Right ventricle myocardium superior (tissue), 1 donor: ENCODE data around the gene PLK5. TPM values are rescaled to one million over a fixed set of nuclear protein-coding genes. Genes with fewer than 3 reads are reported as not detected.

Experiments used
- ATAC-seq: fragments of 200-7000 bp; cut with Tn5 transposase; one replicate; pipeline ENCODE4 v1.9.1; 2020; ENCODE audit warnings: mild to moderate bottlenecking; ENCODE audit not compliant: poor library complexity
- DNase-seq: peaks from one replicate; pipeline ENCODE4 v3.0.0-alpha.2; 2020
- intact Hi-C: fragments of 100-400 bp; cut with DNase I; formaldehyde crosslinking; loops from one replicate; pipeline ENCODE4 v1.11.2; 2022
- total RNA-seq: library from RNA; stranded (reverse); fragmentation: NEBNext Ultra II Directional; extraction: Animal tissue kit (Norgen Biotek cat#: 25700); gene quantifications from one replicate; pipeline ENCODE4 v1.2.1, GENCODE V29; 2021
- donor health status: DM: no; HTN: yes; CAD: no; lungs with severe emphysema.

The PLK5 gene
- total RNA-seq, 1 donor from 2014 or later, result not detected

DNA sequence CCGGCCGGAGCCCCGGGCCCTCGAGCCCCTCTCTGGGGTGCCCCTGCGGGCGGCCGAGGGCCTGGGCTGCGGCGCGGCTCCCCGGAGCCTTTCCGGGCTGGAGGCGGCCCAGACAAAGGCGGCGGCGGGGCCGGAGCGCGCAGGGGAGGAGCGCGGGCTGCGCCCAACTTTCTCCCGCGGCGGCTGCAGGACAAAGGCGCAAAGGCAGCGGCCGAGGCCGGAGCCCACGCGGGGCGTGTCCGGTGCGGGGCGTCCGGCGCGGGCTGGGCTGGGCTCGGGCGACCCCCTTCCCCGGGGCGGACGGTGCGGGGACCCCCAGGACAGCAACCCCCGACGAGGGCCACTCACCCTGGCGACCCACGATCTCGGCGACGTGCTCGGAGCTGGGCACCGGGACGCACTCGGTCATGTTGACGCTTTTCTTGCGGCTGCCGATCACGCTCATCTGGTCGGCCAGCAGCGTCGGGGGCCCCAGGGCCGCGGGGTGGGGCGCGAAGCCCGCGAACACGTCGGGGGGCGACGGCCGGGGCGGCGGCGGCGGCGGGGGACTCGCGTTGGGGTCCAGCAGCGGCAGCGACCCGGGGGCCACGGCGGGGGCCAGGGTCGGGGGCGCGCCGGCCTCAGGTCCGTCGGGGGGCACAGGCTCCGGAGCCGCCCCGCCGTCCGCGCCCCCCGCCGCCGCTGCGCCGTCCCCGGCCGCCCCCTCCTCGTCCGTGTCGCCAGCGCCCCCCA is 43.4 kb downstream of the PLK5 start:
- intact Hi-C loops, result no loop called here
- peak; percentile 42 for ATAC-seq
- peak; percentile 64 for DNase-seq

DNA sequence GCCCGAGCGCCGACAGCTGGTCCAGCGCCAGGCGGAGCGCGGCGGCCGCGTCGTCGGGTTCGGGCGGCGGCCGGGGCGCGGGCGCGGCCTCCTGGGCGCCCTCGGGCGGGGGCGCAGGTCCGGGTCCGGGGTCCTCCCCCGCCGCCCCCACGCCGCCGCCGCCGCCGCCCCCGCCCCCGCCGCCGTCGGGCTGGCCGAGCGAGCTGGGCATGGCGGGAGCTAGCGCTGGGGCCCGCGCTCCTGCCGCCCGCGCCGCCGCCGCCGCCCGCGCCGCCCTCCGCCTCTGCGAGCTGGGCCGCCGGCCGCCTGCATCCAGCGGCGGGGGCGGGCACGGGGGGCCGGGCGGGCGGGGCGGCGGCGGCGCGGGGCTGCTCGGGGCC is 44.0 kb downstream of the PLK5 start:
- intact Hi-C loops, result no loop called here
- DNase-seq (no peak), ATAC-seq (no peak)

DNA sequence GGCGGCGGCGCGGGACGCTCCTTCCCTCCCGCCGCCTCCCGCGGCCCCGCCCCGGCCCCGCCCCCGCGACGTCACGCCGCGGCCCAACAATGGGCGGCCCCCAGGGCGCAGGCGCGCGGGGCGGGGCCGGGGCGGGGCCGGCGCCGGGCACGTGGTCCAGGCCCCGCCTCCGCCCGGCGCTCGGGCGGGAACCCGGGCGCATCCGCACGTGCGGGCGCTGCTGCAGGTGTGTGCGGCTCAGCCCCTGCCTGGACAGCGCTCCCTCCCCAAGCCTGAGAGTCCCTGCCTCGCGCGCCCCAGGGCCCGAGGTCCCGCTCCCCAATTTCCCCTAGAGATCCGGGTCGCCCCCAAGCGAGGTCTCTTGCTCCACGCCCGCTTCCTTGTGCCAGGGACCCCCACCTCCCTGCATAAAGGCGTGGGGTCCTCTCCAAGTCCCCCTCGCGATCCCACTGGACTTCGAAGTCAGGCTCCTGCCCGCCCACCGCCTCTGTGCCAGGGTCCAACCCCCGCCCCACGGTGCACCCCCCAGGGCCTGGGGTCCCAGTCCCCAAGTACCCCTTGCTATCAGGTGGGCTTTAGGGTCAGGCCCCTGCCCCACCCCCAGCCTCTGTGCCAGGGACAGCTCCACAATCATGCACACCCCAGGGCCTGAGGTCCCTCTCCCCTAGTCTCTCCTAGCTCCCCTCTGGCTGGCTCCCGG is 44.6 kb downstream of the PLK5 start, which contains the start of gene MEX3D:
TSS of gene MEX3D (minus strand) at position 6 of the 700 bp plus-strand sequence. CDS start 267 bp downstream, outside the sequence.
- ATAC-seq (peak; percentile 89), DNase-seq (peak; percentile 86)
- intact Hi-C loops, result no loop called here

DNA sequence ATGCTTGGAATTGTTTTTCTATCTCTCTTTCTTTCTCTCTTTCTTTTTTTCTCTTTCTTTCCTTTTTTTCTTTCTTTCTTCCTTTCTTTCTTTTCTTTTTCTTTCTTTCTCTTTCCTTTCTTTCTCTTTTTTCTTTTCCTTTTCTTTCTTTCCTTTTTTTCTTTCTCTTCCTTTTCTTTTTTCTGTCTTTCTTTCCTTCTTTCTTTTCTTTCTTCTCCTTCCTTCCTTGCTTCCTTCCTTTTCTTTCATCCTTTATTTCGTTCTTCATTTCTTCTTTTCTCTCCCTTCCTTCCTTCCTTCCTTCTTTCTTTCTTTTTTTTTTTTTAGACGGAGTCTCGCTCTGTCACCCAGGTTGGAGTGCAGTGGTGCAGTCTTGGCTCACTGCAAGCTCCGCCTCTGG is 46.1 kb downstream of the PLK5 start:
- DNase-seq (no peak), ATAC-seq (no peak)
- intact Hi-C loops, result no loop called here

DNA sequence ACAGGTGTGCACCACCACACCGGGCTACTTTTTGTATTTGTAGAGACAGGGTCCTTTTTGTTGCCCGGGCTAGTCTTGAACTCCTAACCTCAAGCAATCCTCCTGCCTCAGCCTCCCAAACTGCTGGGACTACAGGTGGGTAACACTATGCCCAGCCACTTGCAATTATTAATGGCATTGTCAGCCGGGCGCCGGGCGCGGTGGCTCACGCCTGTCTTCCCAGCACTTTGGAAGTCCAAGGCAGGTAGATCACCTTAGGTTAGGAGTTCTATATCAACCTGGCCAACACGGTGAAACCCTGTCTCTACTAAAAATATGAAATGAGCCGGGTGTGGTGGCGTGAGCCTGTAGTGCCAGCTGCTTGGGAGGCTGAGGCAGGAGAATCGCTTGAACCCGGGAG is 47.0 kb downstream of the PLK5 start:
- no peak for ATAC-seq
- intact Hi-C loops, result no loop called here

DNA sequence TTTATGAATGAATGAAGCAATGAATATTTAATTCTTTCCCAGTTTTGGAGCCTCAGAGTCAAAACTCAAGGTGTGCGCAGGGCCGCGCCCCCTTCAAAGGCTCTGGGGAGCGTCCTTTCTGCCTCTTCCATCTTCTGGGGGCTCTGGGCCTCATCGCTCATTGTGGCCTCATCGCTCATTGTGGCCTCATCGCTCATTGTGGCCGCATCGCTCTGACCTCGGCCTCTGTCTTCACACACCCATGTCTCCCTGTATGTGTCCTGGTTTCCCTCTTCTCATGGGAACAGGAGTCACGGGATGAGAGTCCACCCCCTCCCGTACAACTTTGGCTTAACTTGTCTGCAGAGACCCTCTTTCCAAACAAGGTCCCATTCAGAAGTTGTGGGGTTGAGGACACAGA is 47.5 kb downstream of the PLK5 start:
- ATAC-seq (no peak), DNase-seq (no peak)
- intact Hi-C loops, result no loop called here

More for the DNA sequence above, 47.0 kb downstream of the PLK5 start:
- DNase-seq, result no peak

DNA sequence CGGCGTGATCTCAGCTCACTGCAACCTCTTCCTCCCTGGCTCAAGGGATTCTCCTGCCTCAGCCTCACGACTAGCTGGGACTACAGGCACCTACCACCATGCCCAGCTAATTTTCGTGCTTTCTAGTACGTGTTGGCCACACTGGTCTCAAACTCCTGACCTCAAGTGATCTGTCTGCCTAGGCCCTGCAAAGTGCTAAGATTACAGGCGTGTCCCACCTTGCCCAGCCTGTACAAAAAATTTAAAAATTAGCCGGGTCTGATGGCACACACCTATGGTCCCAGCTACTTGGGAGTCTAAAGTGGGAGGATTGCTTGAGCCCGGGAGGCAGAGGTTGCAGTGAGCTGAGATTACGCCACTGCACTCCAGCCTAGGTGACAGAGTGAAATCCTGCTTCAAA is 48.9 kb downstream of the PLK5 start:
- ATAC-seq (no peak), DNase-seq (no peak)
- intact Hi-C loops, result no loop called here

DNA sequence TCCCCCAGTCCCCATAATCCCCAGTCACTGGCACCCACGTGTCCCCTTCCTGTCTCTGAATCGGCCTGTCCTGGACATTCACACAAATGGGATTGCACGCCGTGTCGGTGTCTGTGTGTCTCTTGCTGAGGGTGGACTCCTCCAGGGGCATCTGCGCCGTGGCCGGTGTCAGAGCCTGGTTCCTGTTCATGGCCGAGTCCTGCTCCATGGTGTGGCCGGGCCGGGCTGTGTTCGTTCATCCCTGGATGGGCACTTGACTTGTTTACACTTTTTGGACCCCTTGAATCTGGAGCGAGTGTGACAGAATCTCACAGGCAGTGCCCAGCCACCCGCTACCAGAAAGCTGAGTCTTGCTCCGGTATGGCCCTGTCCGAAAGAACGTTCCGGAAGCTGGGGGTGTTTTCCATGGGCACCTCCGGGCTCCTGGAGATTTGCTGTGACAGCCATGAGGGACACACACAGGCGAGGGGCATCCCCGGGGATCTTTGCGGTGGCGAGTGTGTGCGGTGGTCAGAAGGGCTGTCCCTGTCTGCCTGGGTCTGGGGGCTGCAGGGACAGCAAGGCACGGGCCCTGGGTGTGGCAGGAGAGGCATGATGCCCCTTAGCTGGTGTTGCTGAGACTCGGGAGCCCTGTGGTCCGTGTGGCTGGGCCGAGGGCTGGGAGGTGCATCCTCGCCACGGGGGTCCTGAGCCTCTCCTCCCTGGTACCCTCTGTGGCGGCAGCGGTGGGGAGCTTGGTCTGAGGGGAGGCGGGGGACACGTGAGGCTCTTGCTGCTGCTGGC is 50.7 kb downstream of the PLK5 start:
- DNase-seq (no peak), ATAC-seq (no peak)
- intact Hi-C loops, result no loop called here

DNA sequence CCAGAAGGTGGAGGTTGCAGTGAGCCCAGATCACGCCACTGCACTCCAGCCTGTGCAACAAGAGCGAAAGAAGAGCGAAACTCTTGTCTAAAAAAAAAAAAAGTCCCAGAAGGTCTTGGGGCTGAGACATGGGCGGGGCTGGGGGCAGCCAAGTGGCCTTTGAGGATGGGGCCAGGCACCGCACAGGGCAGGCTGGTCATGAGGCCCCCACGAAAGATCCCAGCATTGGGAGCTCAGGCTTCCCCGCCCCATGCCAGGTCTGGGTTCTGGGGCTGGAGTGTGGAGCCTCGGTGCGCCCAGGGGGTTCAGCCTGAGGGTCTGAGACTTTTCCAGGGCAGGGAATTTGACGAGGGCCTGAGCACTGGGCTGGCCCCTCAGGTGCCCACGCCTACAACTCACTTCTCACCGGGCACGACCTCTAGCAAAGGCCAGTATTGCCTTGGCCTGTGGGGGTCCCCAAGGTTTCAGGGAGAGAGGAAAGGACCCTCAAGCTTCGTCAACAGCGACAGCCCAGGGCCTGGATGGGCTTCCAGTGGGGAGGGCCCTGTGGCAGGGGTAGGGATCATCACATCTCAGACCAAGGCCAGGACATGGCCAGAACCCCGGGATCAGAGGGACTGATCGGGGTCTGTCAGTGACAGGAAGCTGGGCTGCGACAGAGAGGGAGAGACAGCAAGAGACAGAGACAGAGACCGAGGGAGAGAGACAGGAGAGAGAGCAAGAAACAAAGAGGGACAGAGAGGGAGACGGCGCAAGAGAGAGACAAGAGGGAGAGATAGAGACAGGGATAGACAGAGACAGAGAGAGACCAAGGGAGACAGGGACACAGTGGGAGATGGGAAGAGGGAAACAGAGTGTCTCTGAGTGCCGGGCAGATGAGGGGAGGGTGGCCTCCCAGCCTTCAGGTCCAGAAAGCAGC is 51.7 kb downstream of the PLK5 start:
- intact Hi-C loops, result no loop called here
- DNase-seq (no peak), ATAC-seq (no peak)

DNA sequence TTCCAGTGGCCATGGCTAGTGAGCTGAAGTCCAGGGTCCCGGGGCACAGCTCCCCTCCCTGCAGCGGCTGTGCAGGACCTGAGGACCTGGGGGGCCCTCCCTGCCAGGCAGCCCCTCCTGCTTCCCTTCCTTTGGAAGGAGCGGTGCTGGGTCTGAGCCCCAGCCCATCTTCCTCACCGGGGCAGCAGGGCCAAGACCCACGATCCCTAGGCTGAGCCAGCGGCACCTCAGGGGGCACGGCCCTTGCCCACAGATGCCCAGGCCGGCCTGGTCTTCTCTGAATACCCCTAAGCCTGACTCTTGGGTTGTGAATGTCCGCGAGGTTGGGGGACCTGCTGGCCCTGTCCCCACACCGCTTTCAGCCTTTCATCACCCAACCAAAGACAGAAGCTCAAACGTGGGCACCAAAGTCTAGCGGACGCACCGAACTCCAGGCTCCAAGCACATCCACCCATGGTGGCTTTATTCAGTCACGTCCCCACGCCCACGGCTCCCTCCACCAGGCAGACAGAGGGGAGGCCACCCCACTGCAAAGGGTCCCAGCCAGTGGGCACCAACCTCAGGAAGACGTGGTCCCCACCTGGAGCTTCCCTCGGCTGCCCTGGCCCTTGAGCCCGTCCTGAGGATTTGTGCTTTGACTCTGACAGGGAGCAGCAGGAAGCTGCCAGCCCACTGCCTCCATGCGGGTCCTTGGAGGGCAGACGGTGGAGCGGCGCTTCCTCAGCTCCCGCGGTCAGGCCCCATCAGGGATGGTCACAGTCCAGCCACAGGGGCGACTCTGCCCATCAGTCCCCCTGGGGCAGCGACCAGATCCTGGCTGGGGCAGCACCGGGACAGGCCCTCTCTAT is 52.6 kb downstream of the PLK5 start:
- no peak for ATAC-seq

DNA sequence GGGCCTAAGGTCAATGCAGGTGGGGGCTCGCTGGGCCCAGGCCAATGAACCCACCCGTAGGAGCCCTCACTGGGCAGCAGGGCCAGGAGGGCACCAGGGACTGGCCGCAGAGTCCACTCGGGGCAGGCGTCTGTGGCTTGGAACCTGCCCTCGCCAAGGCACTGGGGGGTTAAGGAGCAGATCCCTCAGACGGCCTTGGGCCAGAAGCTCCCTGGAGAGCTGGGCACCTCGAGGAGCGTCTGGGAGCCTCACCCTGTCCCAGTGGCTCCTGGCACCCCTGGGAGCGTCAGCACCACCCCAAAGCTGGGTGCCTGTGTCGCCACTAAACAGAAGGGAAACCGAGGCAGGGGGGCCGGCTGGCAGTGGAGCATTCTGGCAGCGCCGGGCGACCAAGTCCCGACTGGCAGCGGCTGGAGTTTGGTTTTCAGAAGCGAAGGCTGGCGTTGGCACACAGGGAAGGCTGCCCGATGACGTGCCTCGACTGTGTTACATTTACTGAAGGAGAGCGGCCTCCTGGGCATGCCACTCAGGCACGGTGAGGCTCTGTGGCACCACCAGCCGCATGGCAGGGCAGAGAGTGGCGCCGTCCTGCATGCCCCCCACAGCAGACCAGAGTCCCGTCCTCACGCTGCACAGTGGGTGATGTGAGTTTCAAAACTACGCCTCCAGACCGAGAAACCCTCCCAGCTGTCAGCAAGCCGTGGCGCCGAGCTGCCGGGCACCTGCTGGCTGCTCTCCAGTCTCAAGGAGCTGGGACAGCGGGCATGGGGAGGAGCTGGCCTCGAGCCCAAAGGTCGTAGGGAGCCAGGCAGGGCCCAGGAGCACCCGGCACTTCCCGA is 53.4 kb downstream of the PLK5 start:
- intact Hi-C loops, result no loop called here
- ATAC-seq (peak; percentile 76), DNase-seq (peak; percentile 74)

More for the DNA sequence above, 52.6 kb downstream of the PLK5 start:
- DNase-seq, result no peak
- intact Hi-C loops, result no loop called here

DNA sequence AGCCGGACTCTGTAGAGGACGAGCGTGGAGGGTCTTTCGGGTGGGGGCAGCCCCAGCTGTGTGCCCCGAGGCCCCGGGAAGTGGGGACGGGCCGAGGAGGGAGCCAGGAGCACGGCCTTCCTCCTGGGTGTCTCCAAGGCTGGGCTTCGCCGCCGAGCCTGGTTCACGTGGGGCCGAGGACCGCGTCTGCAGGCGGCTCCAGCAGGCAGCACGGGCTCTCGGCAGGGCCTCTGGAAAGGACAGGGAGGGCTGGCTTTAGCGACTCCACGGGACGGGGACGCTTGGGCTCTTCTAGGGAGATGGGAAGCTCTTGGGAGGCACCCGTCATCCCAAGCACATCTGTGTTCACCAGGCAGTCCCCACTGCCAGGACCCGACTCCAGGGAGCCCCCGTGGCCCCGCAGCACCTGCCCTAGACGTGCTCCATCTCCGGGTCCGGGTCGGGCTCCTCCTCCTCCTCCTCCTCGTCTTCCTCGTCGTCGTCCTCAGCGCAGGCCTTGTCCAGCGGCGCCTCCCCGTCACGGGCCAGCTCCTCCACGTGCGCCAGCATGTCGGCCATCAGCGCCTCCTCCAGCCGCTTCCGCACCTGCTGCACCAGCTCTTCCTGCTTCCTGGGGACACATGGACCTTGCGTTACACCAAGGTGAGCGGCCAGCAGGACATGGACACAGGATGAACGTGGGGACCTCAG is 54.2 kb downstream of the PLK5 start:
- peak; percentile 28 for ATAC-seq
- DNase-seq, result no peak
- intact Hi-C loops, result no loop called here

DNA sequence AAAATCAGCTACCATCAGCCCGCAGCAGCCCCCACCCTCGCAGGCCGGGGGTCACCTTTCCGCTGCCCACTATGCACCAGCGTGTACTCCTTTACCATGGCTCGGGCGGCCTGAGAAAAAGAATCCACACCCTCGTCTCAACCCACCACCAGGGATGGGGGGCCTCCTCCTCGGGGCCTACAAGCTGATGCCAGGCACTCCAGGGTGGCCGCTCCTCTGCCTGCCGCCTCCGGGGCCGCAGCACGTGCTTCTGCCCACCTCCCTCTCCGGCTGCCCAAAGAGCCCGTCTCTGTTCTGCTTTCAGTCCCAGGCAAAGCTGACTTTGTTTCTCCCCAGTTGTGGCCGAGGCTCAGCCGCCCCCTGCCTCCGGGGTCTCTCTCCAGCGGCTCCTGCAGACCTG is 55.3 kb downstream of the PLK5 start:
- intact Hi-C loops, result no loop called here
- ATAC-seq (no peak), DNase-seq (no peak)

DNA sequence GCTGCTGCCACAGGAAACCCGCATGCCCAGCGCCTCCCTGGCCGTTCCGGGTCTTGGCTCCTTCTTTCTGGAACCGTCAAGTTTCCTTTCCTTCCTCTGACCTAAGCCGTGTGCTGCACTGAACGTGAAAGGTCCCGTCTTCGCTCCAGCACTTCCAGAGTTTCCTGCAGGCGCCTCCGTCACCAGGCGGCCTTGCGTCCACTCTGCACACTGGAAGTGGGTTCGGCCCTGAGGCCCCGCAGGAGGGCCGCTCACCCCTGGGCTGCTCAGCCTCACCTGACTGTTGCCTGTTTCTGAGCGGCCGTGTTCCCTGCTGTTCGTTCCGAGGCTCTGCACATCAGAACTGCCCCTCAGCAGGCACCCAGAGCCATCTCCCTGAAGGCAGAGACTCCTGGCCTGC is 56.5 kb downstream of the PLK5 start:
- intact Hi-C loops, result no loop called here
- DNase-seq (no peak), ATAC-seq (no peak)

DNA sequence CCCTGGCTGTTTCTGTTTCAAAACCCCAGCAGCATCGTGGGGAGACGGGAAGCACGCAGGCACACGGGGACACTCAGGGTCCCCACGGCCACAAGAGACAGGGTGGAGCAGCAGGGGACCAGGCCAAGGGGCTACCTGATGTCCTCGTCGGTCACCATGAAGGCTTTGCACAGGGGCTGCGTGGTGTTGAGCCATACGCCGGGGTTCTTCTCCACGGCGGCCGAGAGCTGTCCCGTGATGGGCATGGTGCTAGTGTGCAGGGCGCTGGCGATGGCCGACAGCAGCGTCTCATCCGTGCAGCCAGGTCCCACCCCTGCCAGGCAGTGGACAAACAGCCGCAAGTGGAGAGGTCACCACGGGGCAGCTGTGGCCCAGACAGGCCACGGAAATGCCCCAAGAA is 57.1 kb downstream of the PLK5 start:
- ATAC-seq, result no peak
- intact Hi-C loops, result no loop called here
- no peak for DNase-seq

DNA sequence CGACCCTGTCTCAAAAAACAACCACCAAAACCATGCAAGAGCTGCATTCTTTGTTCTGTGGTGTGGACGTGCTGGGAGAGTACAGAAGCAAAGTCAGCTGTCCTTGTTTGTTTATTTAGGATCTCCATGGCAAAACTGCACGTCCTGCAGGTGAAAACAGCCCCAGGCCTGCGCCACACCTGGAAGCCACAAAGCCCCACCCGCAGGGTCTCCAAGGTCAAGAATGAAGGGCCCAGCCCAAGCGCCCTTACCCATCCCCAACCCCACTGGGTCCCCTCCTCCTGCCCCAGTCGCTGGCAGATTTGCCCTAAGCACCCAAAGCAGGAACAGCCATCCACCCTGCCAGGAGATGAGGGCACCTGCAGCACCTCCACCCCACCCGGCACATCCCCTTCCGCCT is 58.3 kb downstream of the PLK5 start:
- ATAC-seq (no peak), DNase-seq (no peak)
- intact Hi-C loops, result no loop called here
